Measurements from ENCODE around the gene SYT7. TPM values are rescaled to one million over a fixed set of nuclear protein-coding genes. Genes with fewer than 3 reads are reported as not detected.

SYT7 gene
- total RNA-seq, 1 donor from 2014 or later = 0.09 TPM

DNA sequence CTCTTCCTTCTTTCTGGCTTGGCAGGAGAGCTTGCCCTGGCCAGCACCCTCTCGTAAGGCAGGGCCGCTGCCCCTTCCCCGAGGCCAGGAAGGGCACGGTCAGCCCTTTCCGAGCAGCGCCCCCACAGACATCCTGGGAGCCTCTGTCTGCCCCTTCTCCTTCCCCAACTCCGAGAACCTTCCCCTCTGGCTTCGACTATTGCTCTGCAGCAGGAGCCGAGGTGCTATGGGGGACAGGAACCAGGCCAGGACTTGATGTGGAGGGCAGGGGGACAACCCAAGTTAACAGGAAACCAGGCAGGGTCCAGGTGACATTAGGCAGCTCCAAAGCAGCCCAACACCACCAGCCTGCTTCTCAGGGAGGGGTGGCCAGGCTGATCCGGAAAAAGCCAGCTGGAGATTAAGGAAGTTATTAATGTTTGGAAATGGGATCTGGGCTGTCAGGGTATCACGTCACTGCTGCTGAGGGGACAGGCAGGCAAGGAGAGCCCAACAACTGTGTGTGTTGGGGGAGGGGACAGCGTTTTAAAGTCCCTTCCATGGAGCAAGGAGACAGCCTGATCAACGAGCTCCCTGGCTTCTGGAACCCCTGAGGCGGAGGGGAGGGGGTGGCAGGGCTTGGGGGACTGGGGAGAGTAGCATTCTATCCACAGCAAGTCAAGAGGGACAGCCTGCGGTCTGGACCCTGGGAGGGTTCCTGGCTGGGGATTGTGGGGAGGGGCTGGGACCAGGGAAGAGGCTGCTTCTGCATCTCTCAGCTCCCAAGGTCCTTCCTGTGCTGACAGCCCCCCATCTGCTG, 27.3 kb downstream of the SYT7 start:
- H3K9me3 Mint-ChIP-seq = no peaks in the 10 kb centered on the region
- peaks cover 37% of the 10 kb centered on the region for H3K27me3 Mint-ChIP-seq (ENCODE audit: low read depth)
- H3K4me1 Mint-ChIP-seq (ENCODE audit: low read depth) = peaks cover 6% of the 10 kb centered on the region
- H3K27ac Mint-ChIP-seq = no peak overlapping the region
- no peak overlapping the region for H3K4me3 Mint-ChIP-seq (ENCODE audit: low read depth)
- no peaks in the 10 kb centered on the region for H3K36me3 Mint-ChIP-seq (ENCODE audit: low read depth)
- intact Hi-C loops (cut with micrococcal nuclease) = no loop called here
- no peak for DNase-seq (ENCODE audit: low spot score)

- intact Hi-C loops (cut with micrococcal nuclease) = no loop called here
- peaks cover 6% of the 10 kb centered on the region for H3K4me1 Mint-ChIP-seq (ENCODE audit: low read depth)
These were observed 28.7 kb downstream of the SYT7 start for GRCh38 chr11:61552108-61552635.

DNA sequence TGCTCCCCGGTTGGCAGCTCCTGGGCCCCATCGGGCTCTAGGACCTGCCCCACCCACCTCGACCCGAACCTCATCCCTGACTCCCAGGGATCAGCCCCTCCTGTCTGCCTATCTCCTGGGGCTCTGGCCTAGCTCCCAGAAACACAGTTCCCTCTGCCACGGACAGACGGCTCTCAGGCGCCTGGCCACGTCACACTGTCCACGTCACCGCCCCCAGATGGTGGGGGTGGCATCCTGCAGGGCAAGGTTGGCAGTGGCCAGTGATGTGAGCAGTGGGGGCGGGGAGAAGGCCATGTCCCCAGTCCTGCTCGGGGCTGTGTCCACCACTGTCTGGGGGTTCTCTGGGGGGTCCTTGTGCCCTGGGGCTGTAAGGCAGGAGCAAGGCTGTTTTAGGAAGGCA, 29.2 kb downstream of the SYT7 start:
- Mint-ChIP-seq H3K4me1 (ENCODE audit: low read depth) (peaks cover 6% of the 10 kb centered on the region), H3K27me3 (ENCODE audit: low read depth) (peaks cover 27% of the 10 kb centered on the region), H3K9me3 (no peaks in the 10 kb centered on the region), H3K36me3 (ENCODE audit: low read depth) (no peaks in the 10 kb centered on the region), H3K4me3 (ENCODE audit: low read depth) (no peak overlapping the region), H3K27ac (no peak overlapping the region)
- DNase-seq (ENCODE audit: low spot score) = no peak
- intact Hi-C loops (cut with micrococcal nuclease) = no loop called here

More at GRCh38 chr11:61552108-61552635, 28.7 kb downstream of the SYT7 start:
- H3K36me3 Mint-ChIP-seq (ENCODE audit: low read depth) = no peaks in the 10 kb centered on the region
- no peaks in the 10 kb centered on the region for H3K9me3 Mint-ChIP-seq
- no peak overlapping the region for H3K4me3 Mint-ChIP-seq (ENCODE audit: low read depth)
- peaks cover 32% of the 10 kb centered on the region for H3K27me3 Mint-ChIP-seq (ENCODE audit: low read depth)
- DNase-seq (ENCODE audit: low spot score) = no peak
- H3K27ac Mint-ChIP-seq = no peak overlapping the region

DNA sequence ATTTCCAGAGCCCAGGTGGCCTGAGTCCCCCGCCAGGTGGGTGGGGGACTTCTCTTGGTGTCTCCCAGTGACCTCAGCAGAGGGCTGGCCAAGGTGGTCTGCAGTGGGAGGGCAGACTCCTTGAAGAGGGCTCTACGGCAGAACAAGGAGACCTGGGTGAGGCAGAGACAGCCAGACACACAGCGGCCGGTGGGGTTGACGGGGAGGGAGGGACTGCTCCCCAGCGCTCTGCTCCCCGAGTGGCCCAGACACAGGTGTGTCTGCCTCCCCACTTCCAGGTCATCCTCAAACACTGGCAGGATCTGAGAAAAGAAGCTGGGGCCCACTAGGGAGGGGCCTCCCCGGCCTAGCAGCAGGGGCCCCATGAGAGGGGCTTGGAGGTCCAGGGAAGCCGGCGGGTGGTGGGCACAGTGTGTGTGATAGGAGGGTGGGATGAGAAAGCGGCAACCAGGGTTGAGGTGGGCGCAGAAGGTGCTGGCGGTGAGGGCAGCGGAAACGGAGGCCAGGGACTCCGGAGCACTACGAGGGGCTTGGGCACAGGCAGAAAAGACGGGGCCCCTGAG, 30.1 kb downstream of the SYT7 start:
- Mint-ChIP-seq H3K27me3 (ENCODE audit: low read depth) (peaks cover 19% of the 10 kb centered on the region), H3K36me3 (ENCODE audit: low read depth) (no peaks in the 10 kb centered on the region), H3K4me1 (ENCODE audit: low read depth) (peaks cover 6% of the 10 kb centered on the region), H3K27ac (no peak overlapping the region), H3K9me3 (no peaks in the 10 kb centered on the region), H3K4me3 (ENCODE audit: low read depth) (no peak overlapping the region)
- DNase-seq (ENCODE audit: low spot score) = no peak
- intact Hi-C loops (cut with micrococcal nuclease) = no loop called here

DNA sequence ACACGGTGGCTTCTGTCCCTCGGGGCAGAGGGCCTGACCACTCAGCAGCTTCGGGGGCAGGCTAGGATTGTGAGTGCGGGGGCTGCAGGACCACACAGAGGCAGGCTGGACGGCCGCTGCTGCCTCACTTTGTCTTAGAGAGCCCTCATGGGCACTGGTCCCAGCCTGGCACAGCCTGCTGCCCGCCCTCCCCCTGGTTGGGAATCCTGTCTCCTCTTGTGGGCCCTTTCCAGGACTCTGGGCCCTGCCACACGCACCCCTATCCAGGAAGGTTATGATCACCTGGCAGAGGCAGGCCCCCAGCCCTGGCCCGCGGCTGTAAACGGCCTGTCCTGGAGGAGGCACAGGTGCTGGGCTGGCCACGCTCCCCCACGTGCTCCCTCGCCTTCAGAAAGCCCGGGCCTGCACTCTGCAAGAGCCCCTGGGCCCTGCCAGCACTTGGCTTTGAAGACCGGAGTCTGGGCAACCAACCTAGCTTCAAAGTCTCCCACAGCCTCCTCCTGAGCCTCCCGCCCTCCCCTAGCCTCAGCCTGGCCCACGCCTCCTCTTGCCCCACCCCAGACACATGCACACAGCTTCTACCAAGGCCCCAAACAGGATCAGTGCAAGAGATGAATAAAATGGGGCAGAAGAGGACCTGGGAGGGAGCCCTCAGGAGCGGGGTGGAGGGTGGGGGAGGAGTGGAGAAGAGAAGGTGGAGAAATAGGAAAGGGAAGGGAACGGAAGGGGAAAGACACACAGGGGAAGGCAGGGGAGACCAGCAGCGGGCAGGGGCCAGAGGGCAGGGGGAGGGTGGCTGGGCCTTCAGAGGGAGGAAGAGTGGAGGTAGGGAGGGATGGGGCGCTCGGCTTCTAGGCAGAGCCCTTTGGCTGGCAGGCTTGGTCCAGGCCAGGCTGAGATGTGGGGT, 31.0 kb downstream of the SYT7 start:
- DNase-seq (ENCODE audit: low spot score) = no peak
- Mint-ChIP-seq H3K27me3 (ENCODE audit: low read depth) (peaks cover 14% of the 10 kb centered on the region), H3K4me3 (ENCODE audit: low read depth) (no peak overlapping the region), H3K27ac (no peak overlapping the region), H3K4me1 (ENCODE audit: low read depth) (peaks cover 6% of the 10 kb centered on the region), H3K9me3 (no peaks in the 10 kb centered on the region), H3K36me3 (ENCODE audit: low read depth) (no peaks in the 10 kb centered on the region)
- intact Hi-C loops (cut with micrococcal nuclease) = no loop called here

- peaks cover 2% of the 10 kb centered on the region for H3K4me1 Mint-ChIP-seq (ENCODE audit: low read depth)
- no peak overlapping the region for H3K4me3 Mint-ChIP-seq (ENCODE audit: low read depth)
- no peak for DNase-seq (ENCODE audit: low spot score)
- no peaks in the 10 kb centered on the region for H3K36me3 Mint-ChIP-seq (ENCODE audit: low read depth)
- peaks cover 10% of the 10 kb centered on the region for H3K27me3 Mint-ChIP-seq (ENCODE audit: low read depth)
- no peak overlapping the region for H3K27ac Mint-ChIP-seq
- no peaks in the 10 kb centered on the region for H3K9me3 Mint-ChIP-seq
- intact Hi-C loops (cut with micrococcal nuclease) = no loop called here
These were observed 31.7 kb downstream of the SYT7 start for GRCh38 chr11:61549177-61549576.

GRCh38 chr11:61547246-61547645, 33.6 kb downstream of the SYT7 start:
- Mint-ChIP-seq H3K27me3 (ENCODE audit: low read depth) (no peaks in the 10 kb centered on the region), H3K4me1 (ENCODE audit: low read depth) (no peaks in the 10 kb centered on the region), H3K27ac (no peak overlapping the region), H3K9me3 (no peaks in the 10 kb centered on the region), H3K36me3 (ENCODE audit: low read depth) (no peaks in the 10 kb centered on the region), H3K4me3 (ENCODE audit: low read depth) (no peak overlapping the region)
- intact Hi-C loops (cut with micrococcal nuclease) = no loop called here
- no peak for DNase-seq (ENCODE audit: low spot score)

GRCh38 chr11:61546663-61547062, 34.2 kb downstream of the SYT7 start:
- Mint-ChIP-seq H3K36me3 (ENCODE audit: low read depth) (no peaks in the 10 kb centered on the region), H3K4me1 (ENCODE audit: low read depth) (no peaks in the 10 kb centered on the region), H3K4me3 (ENCODE audit: low read depth) (no peak overlapping the region), H3K27ac (no peak overlapping the region), H3K9me3 (no peaks in the 10 kb centered on the region), H3K27me3 (ENCODE audit: low read depth) (no peaks in the 10 kb centered on the region)
- no peak for DNase-seq (ENCODE audit: low spot score)
- intact Hi-C loops (cut with micrococcal nuclease) = no loop called here

DNA sequence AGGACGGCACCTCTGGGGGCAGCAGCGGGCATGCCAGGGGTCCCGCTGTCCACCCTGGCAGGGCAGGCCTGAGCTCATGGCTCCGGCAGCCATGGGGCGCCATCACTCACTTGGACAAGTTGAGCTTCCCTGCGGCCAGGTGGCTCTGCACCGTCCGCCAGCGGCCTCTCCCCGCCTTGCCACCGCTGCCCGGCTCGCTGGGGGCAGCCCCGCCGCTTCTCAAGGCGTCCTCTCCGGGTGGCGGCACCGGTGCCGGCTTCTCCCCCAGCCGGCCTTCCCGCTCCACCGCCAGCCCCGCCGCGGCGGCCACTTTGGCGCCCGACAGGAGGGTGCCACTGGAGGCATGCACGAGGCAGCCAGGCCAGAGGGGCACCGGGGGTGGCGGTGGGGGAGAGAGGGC, 35.0 kb downstream of the SYT7 start:
- no peak for DNase-seq (ENCODE audit: low spot score)
- H3K27me3 Mint-ChIP-seq (ENCODE audit: low read depth) = no peaks in the 10 kb centered on the region
- intact Hi-C loops (cut with micrococcal nuclease) = no loop called here
- no peak overlapping the region for H3K27ac Mint-ChIP-seq
- H3K9me3 Mint-ChIP-seq = no peaks in the 10 kb centered on the region
- no peaks in the 10 kb centered on the region for H3K36me3 Mint-ChIP-seq (ENCODE audit: low read depth)
- no peak overlapping the region for H3K4me3 Mint-ChIP-seq (ENCODE audit: low read depth)
- H3K4me1 Mint-ChIP-seq (ENCODE audit: low read depth) = no peaks in the 10 kb centered on the region

GRCh38 chr11:61545341-61545740, 35.5 kb downstream of the SYT7 start:
- no peak for DNase-seq (ENCODE audit: low spot score)
- intact Hi-C loops (cut with micrococcal nuclease) = no loop called here
- no peaks in the 10 kb centered on the region for H3K27me3 Mint-ChIP-seq (ENCODE audit: low read depth)
- H3K9me3 Mint-ChIP-seq = no peaks in the 10 kb centered on the region
- H3K4me3 Mint-ChIP-seq (ENCODE audit: low read depth) = no peak overlapping the region
- no peaks in the 10 kb centered on the region for H3K36me3 Mint-ChIP-seq (ENCODE audit: low read depth)
- H3K27ac Mint-ChIP-seq = no peak overlapping the region
- no peaks in the 10 kb centered on the region for H3K4me1 Mint-ChIP-seq (ENCODE audit: low read depth)

GRCh38 chr11:61544466-61544865, 36.4 kb downstream of the SYT7 start:
- H3K4me1 Mint-ChIP-seq (ENCODE audit: low read depth) = no peaks in the 10 kb centered on the region
- H3K9me3 Mint-ChIP-seq = no peaks in the 10 kb centered on the region
- H3K27me3 Mint-ChIP-seq (ENCODE audit: low read depth) = peaks cover 3% of the 10 kb centered on the region
- intact Hi-C loops (cut with micrococcal nuclease) = no loop called here
- no peak for DNase-seq (ENCODE audit: low spot score)
- no peaks in the 10 kb centered on the region for H3K36me3 Mint-ChIP-seq (ENCODE audit: low read depth)
- H3K4me3 Mint-ChIP-seq (ENCODE audit: low read depth) = no peak overlapping the region
- H3K27ac Mint-ChIP-seq = no peak overlapping the region

DNA sequence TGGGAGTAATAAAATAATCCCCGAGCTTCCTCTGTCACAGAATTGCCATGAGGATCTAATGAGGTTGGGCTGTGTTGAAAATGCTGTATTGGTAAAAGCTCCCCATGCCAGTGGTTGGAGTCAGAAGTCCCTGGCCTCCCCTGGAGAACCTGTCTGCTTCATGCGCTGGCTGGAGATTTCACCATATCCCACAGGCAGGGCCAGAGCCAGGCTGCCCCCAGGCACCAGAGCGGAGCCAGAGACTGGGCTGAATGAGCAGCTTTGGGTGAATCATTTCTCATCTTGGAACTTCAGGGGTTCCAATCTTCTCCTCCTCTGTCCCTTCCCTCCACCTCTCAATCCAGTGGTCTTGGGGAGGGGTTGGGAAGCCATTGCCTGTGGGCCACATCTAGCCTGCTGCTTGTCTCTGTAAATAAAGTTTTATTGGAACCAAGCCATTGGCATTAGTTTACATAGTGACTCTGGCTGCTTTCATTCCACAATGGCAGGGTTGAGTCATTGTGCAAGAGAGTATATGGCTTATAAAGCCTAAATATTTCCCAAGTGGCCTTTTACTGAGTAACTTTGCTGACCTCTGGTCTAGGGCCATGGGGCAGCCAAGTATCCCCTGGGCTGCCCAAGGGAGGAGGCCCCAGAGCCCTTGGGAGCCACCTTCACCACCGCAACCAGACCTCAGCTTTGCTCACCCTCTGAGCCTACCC, 37.1 kb downstream of the SYT7 start:
- H3K27me3 Mint-ChIP-seq (ENCODE audit: low read depth) = peaks cover 8% of the 10 kb centered on the region

More for the DNA sequence above, 37.1 kb downstream of the SYT7 start:
- Mint-ChIP-seq H3K4me1 (ENCODE audit: low read depth) (no peaks in the 10 kb centered on the region), H3K36me3 (ENCODE audit: low read depth) (no peaks in the 10 kb centered on the region), H3K9me3 (no peaks in the 10 kb centered on the region), H3K27ac (no peak overlapping the region), H3K4me3 (ENCODE audit: low read depth) (no peak overlapping the region)
- DNase-seq (ENCODE audit: low spot score) = no peak
- intact Hi-C loops (cut with micrococcal nuclease) = no loop called here
